Measurements from ENCODE around the gene ICAM4.

Gene ICAM4

GRCh38 chr19:10321874-10322835 is 35.4 kb downstream of the ICAM4 start:
- DNase-seq (ENCODE audit: low spot score) = no peak
- Histone ChIP-seq H3K23ac (ENCODE audit: low read depth, low read length, poor library complexity) (peak overlapping the region; percentile 25), H2AFZ (ENCODE audit: low read length) (no peak overlapping the region), H4K91ac (ENCODE audit: low read depth, low read length, poor library complexity) (no peak overlapping the region), H3K27ac (replicated peaks; ENCODE audit: low read length) (no peak overlapping the region), H3K4me2 (ENCODE audit: insufficient read depth, low read length, poor library complexity, severe bottlenecking) (no peak overlapping the region), H2BK15ac (ENCODE audit: low read length) (no peak overlapping the region), H3K27me3 (ENCODE audit: control insufficient read depth in 3 of 3, insufficient read depth in 3 of 3, low read depth in 1 of 3, low read length in 3 of 3) (no peaks in the 10 kb centered on the region), H3K18ac (ENCODE audit: low read length) (no peak overlapping the region), H3K36me3 (replicated peaks in 1 of 2; ENCODE audit: control insufficient read depth in 2 of 2, insufficient read depth in 2 of 2, low read length in 2 of 2) (peaks cover 62 to 95% of the 10 kb centered on the region in 2 donors), H3K9ac (ENCODE audit: low read depth, low read length, poor library complexity) (no peak overlapping the region), H3K79me1 (ENCODE audit: low read depth, low read length) (peaks cover 13% of the 10 kb centered on the region), H2BK12ac (ENCODE audit: low read length) (no peak overlapping the region), H3K4ac (ENCODE audit: low read length) (no peak overlapping the region), H4K8ac (ENCODE audit: low read depth, low read length) (peak overlapping the region; percentile 43), H2BK120ac (ENCODE audit: low read depth, low read length) (no peak overlapping the region), H3K14ac (ENCODE audit: low read length) (no peak overlapping the region), H3K4me1 (ENCODE audit: control insufficient read depth in 2 of 2, insufficient read depth in 1 of 2, low read depth in 1 of 2, low read length in 2 of 2) (no peaks in the 10 kb centered on the region), H3K4me3 (ENCODE audit: low read length in 2 of 2) (no peak overlapping the region), H2AK5ac (ENCODE audit: low read depth, low read length) (no peak overlapping the region), H3K9me3 (replicated peaks in 1 of 2; ENCODE audit: control insufficient read depth in 2 of 2, insufficient read depth in 1 of 2, low read depth in 1 of 2, low read length in 2 of 2) (no peaks in the 10 kb centered on the region), H2BK5ac (ENCODE audit: low read length) (peak overlapping the region; percentile 75)
- WGBS, 2 donors (ENCODE audit: extremely low coverage in 2 of 2, insufficient read length in 2 of 2, insufficient replicate concordance in 1 of 2) = no CpG with 5 or more reads among the region's 19 CpGs

- Histone ChIP-seq H3K23ac (ENCODE audit: low read depth, low read length, poor library complexity) (no peak overlapping the region), H3K9ac (ENCODE audit: low read depth, low read length, poor library complexity) (no peak overlapping the region), H2AK5ac (ENCODE audit: low read depth, low read length) (no peak overlapping the region), H2BK15ac (ENCODE audit: low read length) (no peak overlapping the region), H3K27ac (replicated peaks; ENCODE audit: low read length) (no peak overlapping the region), H3K4me3 (ENCODE audit: low read length in 2 of 2) (no peak overlapping the region), H3K18ac (ENCODE audit: low read length) (no peak overlapping the region), H2BK5ac (ENCODE audit: low read length) (no peak overlapping the region), H2AFZ (ENCODE audit: low read length) (no peak overlapping the region), H3K27me3 (ENCODE audit: control insufficient read depth in 3 of 3, insufficient read depth in 3 of 3, low read depth in 1 of 3, low read length in 3 of 3) (no peaks in the 10 kb centered on the region), H3K4me1 (ENCODE audit: control insufficient read depth in 2 of 2, insufficient read depth in 1 of 2, low read depth in 1 of 2, low read length in 2 of 2) (no peaks in the 10 kb centered on the region), H4K8ac (ENCODE audit: low read depth, low read length) (no peak overlapping the region), H2BK12ac (ENCODE audit: low read length) (no peak overlapping the region), H3K9me3 (replicated peaks in 1 of 2; ENCODE audit: control insufficient read depth in 2 of 2, insufficient read depth in 1 of 2, low read depth in 1 of 2, low read length in 2 of 2) (no peaks in the 10 kb centered on the region), H3K14ac (ENCODE audit: low read length) (no peak overlapping the region), H3K36me3 (replicated peaks in 1 of 2; ENCODE audit: control insufficient read depth in 2 of 2, insufficient read depth in 2 of 2, low read length in 2 of 2) (peaks cover 74 to 98% of the 10 kb centered on the region in 2 donors), H3K4me2 (ENCODE audit: insufficient read depth, low read length, poor library complexity, severe bottlenecking) (no peak overlapping the region), H3K4ac (ENCODE audit: low read length) (no peak overlapping the region), H4K91ac (ENCODE audit: low read depth, low read length, poor library complexity) (no peak overlapping the region), H2BK120ac (ENCODE audit: low read depth, low read length) (no peak overlapping the region), H3K79me1 (ENCODE audit: low read depth, low read length) (peaks cover 27% of the 10 kb centered on the region)
- no CpG with 5 or more reads among the region's 8 CpGs for WGBS, 2 donors (ENCODE audit: extremely low coverage in 2 of 2, insufficient read length in 2 of 2, insufficient replicate concordance in 1 of 2)
- DNase-seq (ENCODE audit: low spot score) = no peak
Measured at GRCh38 chr19:10325732-10326131, 39.0 kb downstream of the ICAM4 start.

GRCh38 chr19:10327793-10328192 is 41.0 kb downstream of the ICAM4 start:
- no CpG with 5 or more reads among the region's 7 CpGs for WGBS, 2 donors (ENCODE audit: extremely low coverage in 2 of 2, insufficient read length in 2 of 2, insufficient replicate concordance in 1 of 2)
- Histone ChIP-seq H3K4me2 (ENCODE audit: insufficient read depth, low read length, poor library complexity, severe bottlenecking) (no peak overlapping the region), H4K8ac (ENCODE audit: low read depth, low read length) (peak overlapping the region; percentile 6), H3K4me1 (ENCODE audit: control insufficient read depth in 2 of 2, insufficient read depth in 1 of 2, low read depth in 1 of 2, low read length in 2 of 2) (peaks cover 6% of the 10 kb centered on the region in 2 donors), H3K4me3 (ENCODE audit: low read length in 2 of 2) (no peak overlapping the region), H3K23ac (ENCODE audit: low read depth, low read length, poor library complexity) (no peak overlapping the region), H3K14ac (ENCODE audit: low read length) (no peak overlapping the region), H2BK120ac (ENCODE audit: low read depth, low read length) (no peak overlapping the region), H3K27ac (replicated peaks; ENCODE audit: low read length) (no peak overlapping the region), H2AFZ (ENCODE audit: low read length) (no peak overlapping the region), H2AK5ac (ENCODE audit: low read depth, low read length) (no peak overlapping the region), H3K27me3 (ENCODE audit: control insufficient read depth in 3 of 3, insufficient read depth in 3 of 3, low read depth in 1 of 3, low read length in 3 of 3) (no peaks in the 10 kb centered on the region), H3K9ac (ENCODE audit: low read depth, low read length, poor library complexity) (no peak overlapping the region), H3K9me3 (replicated peaks in 1 of 2; ENCODE audit: control insufficient read depth in 2 of 2, insufficient read depth in 1 of 2, low read depth in 1 of 2, low read length in 2 of 2) (no peaks in the 10 kb centered on the region), H4K91ac (ENCODE audit: low read depth, low read length, poor library complexity) (no peak overlapping the region), H2BK15ac (ENCODE audit: low read length) (no peak overlapping the region), H2BK5ac (ENCODE audit: low read length) (no peak overlapping the region), H3K79me1 (ENCODE audit: low read depth, low read length) (peaks cover 30% of the 10 kb centered on the region), H3K36me3 (replicated peaks in 1 of 2; ENCODE audit: control insufficient read depth in 2 of 2, insufficient read depth in 2 of 2, low read length in 2 of 2) (peaks cover 62 to 91% of the 10 kb centered on the region in 2 donors), H2BK12ac (ENCODE audit: low read length) (no peak overlapping the region), H3K18ac (ENCODE audit: low read length) (no peak overlapping the region), H3K4ac (ENCODE audit: low read length) (no peak overlapping the region)
- no peak for DNase-seq (ENCODE audit: low spot score)

DNA sequence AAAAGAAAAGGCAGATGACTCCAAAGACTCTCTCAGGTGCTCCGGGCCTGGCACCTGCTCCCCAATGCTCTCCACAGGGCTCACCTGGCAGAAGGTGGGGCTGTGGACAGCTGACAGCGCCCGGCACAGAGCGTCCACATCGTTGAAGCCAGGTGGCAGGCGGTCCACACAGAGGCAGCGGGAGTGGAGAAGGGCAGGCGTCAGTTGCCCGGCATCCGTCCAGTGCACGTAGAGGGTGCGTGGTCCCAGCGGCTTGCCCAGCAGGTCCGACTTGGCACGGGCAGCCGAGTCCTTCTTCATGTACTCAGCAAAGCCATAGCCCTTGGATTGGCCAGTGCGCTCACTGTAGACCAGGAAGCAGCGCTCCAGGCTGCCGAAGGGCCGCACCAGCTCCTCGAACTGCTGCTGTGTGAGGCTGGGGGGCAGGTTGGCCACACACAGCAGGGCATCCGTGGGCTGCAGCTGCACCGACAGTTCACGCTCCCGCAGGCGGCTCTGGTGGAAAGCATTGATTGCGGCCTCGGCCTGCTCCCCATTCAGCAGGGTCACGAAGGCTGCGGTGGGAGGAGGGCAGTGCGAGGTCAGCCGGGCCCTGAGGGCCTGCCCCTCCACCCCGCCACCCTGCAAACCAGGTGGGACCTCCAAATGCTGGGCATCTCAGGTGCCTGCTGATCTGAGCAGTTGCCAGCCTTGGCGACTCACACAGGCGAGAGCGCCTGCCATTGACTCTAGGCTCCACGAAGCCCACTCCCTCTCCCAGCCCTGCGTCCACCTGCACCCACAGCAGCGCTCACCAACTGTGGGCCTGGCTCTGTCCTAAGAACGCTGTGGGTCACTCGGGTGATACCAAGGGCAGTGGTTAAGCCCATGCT is 42.0 kb downstream of the ICAM4 start:
- no peak overlapping the region for H3K18ac ChIP-seq (ENCODE audit: low read length)
- no CpG with 5 or more reads among the region's 41 CpGs for WGBS, 2 donors (ENCODE audit: extremely low coverage in 2 of 2, insufficient read length in 2 of 2, insufficient replicate concordance in 1 of 2)
- H3K27ac ChIP-seq (replicated peaks; ENCODE audit: low read length) = no peak overlapping the region
- no peak overlapping the region for H2AFZ ChIP-seq (ENCODE audit: low read length)
- peaks cover 6% of the 10 kb centered on the region in 2 donors for H3K4me1 ChIP-seq (ENCODE audit: control insufficient read depth in 2 of 2, insufficient read depth in 1 of 2, low read depth in 1 of 2, low read length in 2 of 2)
- peak overlapping the region in 1 of 2 donors; percentile 19 for H3K4me3 ChIP-seq (ENCODE audit: low read length in 2 of 2)
- no peaks in the 10 kb centered on the region for H3K9me3 ChIP-seq (replicated peaks in 1 of 2; ENCODE audit: control insufficient read depth in 2 of 2, insufficient read depth in 1 of 2, low read depth in 1 of 2, low read length in 2 of 2)
- no peak overlapping the region for H2AK5ac ChIP-seq (ENCODE audit: low read depth, low read length)
- H4K8ac ChIP-seq (ENCODE audit: low read depth, low read length) = no peak overlapping the region
- no peaks in the 10 kb centered on the region for H3K27me3 ChIP-seq (ENCODE audit: control insufficient read depth in 3 of 3, insufficient read depth in 3 of 3, low read depth in 1 of 3, low read length in 3 of 3)
- no peak overlapping the region for H3K4me2 ChIP-seq (ENCODE audit: insufficient read depth, low read length, poor library complexity, severe bottlenecking)
- no peak overlapping the region for H2BK12ac ChIP-seq (ENCODE audit: low read length)
- no peak overlapping the region for H3K4ac ChIP-seq (ENCODE audit: low read length)
- H3K79me1 ChIP-seq (ENCODE audit: low read depth, low read length) = peaks cover 27% of the 10 kb centered on the region
- H4K91ac ChIP-seq (ENCODE audit: low read depth, low read length, poor library complexity) = no peak overlapping the region
- no peak for DNase-seq (ENCODE audit: low spot score)
- H3K14ac ChIP-seq (ENCODE audit: low read length) = no peak overlapping the region
- no peak overlapping the region for H2BK15ac ChIP-seq (ENCODE audit: low read length)
- H2BK120ac ChIP-seq (ENCODE audit: low read depth, low read length) = no peak overlapping the region
- no peak overlapping the region for H2BK5ac ChIP-seq (ENCODE audit: low read length)
- peaks cover 54 to 81% of the 10 kb centered on the region in 2 donors for H3K36me3 ChIP-seq (replicated peaks in 1 of 2; ENCODE audit: control insufficient read depth in 2 of 2, insufficient read depth in 2 of 2, low read length in 2 of 2)
- peak overlapping the region; percentile 80 for H3K23ac ChIP-seq (ENCODE audit: low read depth, low read length, poor library complexity)
- peak overlapping the region; percentile 21 for H3K9ac ChIP-seq (ENCODE audit: low read depth, low read length, poor library complexity)

Measured in neuronal stem cell (in vitro differentiated cells).